Mesenchymal stem cell (in vitro differentiated cells and primary cell): Measurements from ENCODE around the gene ARHGAP15.

Source experiments
- DNase-seq: peaks from one replicate; pipeline ENCODE4 v3.0.0-alpha.2; 2013
- H2AFZ ChIP-seq: one replicate; pipeline ENCODE4 v1.6.1; 2013; ENCODE audit warnings: low read depth, mild to moderate bottlenecking, control low read depth, inconsistent platforms, low read length, moderate library complexity
- H2AK5ac ChIP-seq: 2 replicates; pipeline ENCODE4 v1.6.1; 2013; ENCODE audit warnings: low read length, moderate library complexity, mild to moderate bottlenecking, inconsistent platforms; ENCODE audit not compliant: severe bottlenecking
- H2BK120ac ChIP-seq: one replicate; pipeline ENCODE4 v1.6.1; 2013; ENCODE audit warnings: low read depth, mild to moderate bottlenecking, inconsistent platforms, low read length, moderate library complexity
- H2BK12ac ChIP-seq, 2 experiments: one replicate each; pipeline ENCODE4 v1.6.1; 2013; ENCODE audit warnings: inconsistent platforms in 2 of 2, low read length in 2 of 2, mild to moderate bottlenecking in 2 of 2, moderate library complexity in 2 of 2, control low read depth in 1 of 2
- H2BK15ac ChIP-seq: one replicate; pipeline ENCODE4 v1.6.1; 2013; ENCODE audit warnings: mild to moderate bottlenecking, low read depth, inconsistent platforms; ENCODE audit not compliant: poor library complexity, severe bottlenecking
- H2BK5ac ChIP-seq: 2 replicates; pipeline ENCODE4 v1.6.1; 2013; ENCODE audit warnings: low read depth, mild to moderate bottlenecking, low read length, control low read depth, inconsistent platforms; ENCODE audit not compliant: poor library complexity, severe bottlenecking
- H3K14ac ChIP-seq, 2 experiments: one replicate each; pipeline ENCODE4 v1.6.1; 2013; ENCODE audit warnings: inconsistent platforms in 2 of 2, low read length in 2 of 2, control low read depth in 1 of 2, mild to moderate bottlenecking in 1 of 2, moderate library complexity in 1 of 2
- H3K18ac ChIP-seq, 2 experiments: one replicate each; pipeline ENCODE4 v1.6.1; 2013; ENCODE audit warnings: inconsistent platforms in 2 of 2, low read length in 2 of 2, control low read depth in 1 of 2, low read depth in 1 of 2, mild to moderate bottlenecking in 1 of 2
- H3K23ac ChIP-seq, 2 experiments: one replicate each; pipeline ENCODE4 v1.6.1; 2013; ENCODE audit warnings: inconsistent platforms in 2 of 2, low read length in 2 of 2, mild to moderate bottlenecking in 2 of 2, moderate library complexity in 2 of 2, control low read depth in 1 of 2
- H3K27ac ChIP-seq: 2 replicates; pipeline ENCODE4 v1.5.1; 2013; ENCODE audit warnings: mild to moderate bottlenecking, moderate library complexity, low read length, control low read depth, inconsistent platforms; ENCODE audit not compliant: poor library complexity, severe bottlenecking
- H3K27me3 ChIP-seq, 2 experiments: 2 replicates each; pipeline versions ENCODE4 v1.6.1 to v1.7.0; 2013; ENCODE audit warnings: low read length in 2 of 2, mild to moderate bottlenecking in 2 of 2, moderate library complexity in 2 of 2, control low read depth in 1 of 2, inconsistent platforms in 1 of 2; ENCODE audit not compliant: control insufficient read depth in 1 of 2, insufficient read depth in 1 of 2
- H3K36me3 ChIP-seq, 2 experiments: 2 replicates each; pipeline versions ENCODE4 v1.6.1 to v1.7.0; 2013; ENCODE audit warnings: low read length in 2 of 2, control low read depth in 1 of 2, inconsistent platforms in 1 of 2, low read depth in 1 of 2, mild to moderate bottlenecking in 1 of 2; ENCODE audit not compliant: insufficient read depth in 2 of 2, control insufficient read depth in 1 of 2
- H3K4ac ChIP-seq, 2 experiments: one replicate each; pipeline ENCODE4 v1.6.1; 2013; ENCODE audit warnings: inconsistent platforms in 2 of 2, low read length in 2 of 2, mild to moderate bottlenecking in 2 of 2, moderate library complexity in 2 of 2, control low read depth in 1 of 2, low read depth in 1 of 2
- H3K4me1 ChIP-seq: 2 replicates; pipeline ENCODE4 v1.6.1; 2013; ENCODE audit warnings: low read depth, low read length, control low read depth; ENCODE audit not compliant: control insufficient read depth, insufficient read depth
- H3K4me2 ChIP-seq: 2 replicates; pipeline ENCODE4 v1.6.1; 2013; ENCODE audit warnings: low read length, mild to moderate bottlenecking, inconsistent platforms; ENCODE audit not compliant: poor library complexity, severe bottlenecking
- H3K4me3 ChIP-seq, 2 experiments: 2 replicates each; pipeline versions ENCODE4 v1.5.1 to v1.7.0; 2013; ENCODE audit warnings: low read length in 2 of 2, mild to moderate bottlenecking in 2 of 2, control low read depth in 1 of 2, low read depth in 1 of 2; ENCODE audit not compliant: insufficient read depth in 1 of 2
- H3K79me1 ChIP-seq: replicated peaks from 2 replicates; pipeline ENCODE4 v1.6.1; 2013; ENCODE audit warnings: mild to moderate bottlenecking, control low read depth, low read length, inconsistent platforms; ENCODE audit not compliant: poor library complexity, severe bottlenecking
- H3K9ac ChIP-seq: 2 replicates; pipeline ENCODE4 v1.7.0; 2013; ENCODE audit warnings: mild to moderate bottlenecking, low read length, moderate library complexity
- H3K9me3 ChIP-seq: 2 replicates; pipeline ENCODE4 v1.7.0; 2013; ENCODE audit warnings: mild to moderate bottlenecking, low read length; ENCODE audit not compliant: control insufficient read depth
- H4K8ac ChIP-seq: one replicate; pipeline ENCODE4 v1.6.1; 2013; ENCODE audit warnings: inconsistent platforms, mild to moderate bottlenecking, low read length, moderate library complexity
- H4K91ac ChIP-seq: one replicate; pipeline ENCODE4 v1.6.1; 2013; ENCODE audit warnings: mild to moderate bottlenecking, low read length, inconsistent platforms
- WGBS: methylation state at CpG from one replicate; pipeline ENCODE4 v1.1.7; 2013; ENCODE audit warnings: mixed read lengths; 5-methylcytosine and 5-hydroxymethylcytosine counted together

ARHGAP15 gene

GRCh38 chr2:143553261-143553660 is 424.0 kb downstream of the ARHGAP15 start:
- Histone ChIP-seq H2BK12ac (no peak overlapping the region), H3K18ac (no peak overlapping the region), H4K91ac (no peak overlapping the region), H3K4ac (no peak overlapping the region), H3K14ac (no peak overlapping the region), H2AK5ac (no peak overlapping the region), H4K8ac (no peak overlapping the region), H3K27ac (no peak overlapping the region), H2BK15ac (no peak overlapping the region), H2BK5ac (no peak overlapping the region), H3K9me3 (no peaks in the 10 kb centered on the region), H3K27me3 (no peaks in the 10 kb centered on the region), H2AFZ (no peak overlapping the region), H3K4me3 (no peak overlapping the region), H3K36me3 (no peaks in the 10 kb centered on the region), H3K23ac (peak overlapping the region in 1 of 2 experiments; percentile 56), H3K9ac (no peak overlapping the region), H2BK120ac (no peak overlapping the region), H3K4me2 (no peak overlapping the region), H3K79me1 (no peaks in the 10 kb centered on the region), H3K4me1 (no peaks in the 10 kb centered on the region)
- WGBS = no CpG with 5 or more reads among the region's 3 CpGs
- peak; percentile 34 for DNase-seq

GRCh38 chr2:143558665-143559064 is 429.4 kb downstream of the ARHGAP15 start:
- H3K4me1 ChIP-seq = no peaks in the 10 kb centered on the region
- no peak overlapping the region for H3K18ac ChIP-seq
- no peak overlapping the region for H3K23ac ChIP-seq
- H4K91ac ChIP-seq = no peak overlapping the region
- no peak overlapping the region for H2AK5ac ChIP-seq
- no peak overlapping the region for H3K4ac ChIP-seq
- H3K27me3 ChIP-seq = no peaks in the 10 kb centered on the region
- no peak overlapping the region for H2BK15ac ChIP-seq
- no peak overlapping the region for H3K14ac ChIP-seq
- H4K8ac ChIP-seq = no peak overlapping the region
- no peak overlapping the region for H2BK5ac ChIP-seq
- H3K4me2 ChIP-seq = no peak overlapping the region
- 100% methylated on average over 1 of the region's 1 CpG for WGBS
- H3K9me3 ChIP-seq = no peaks in the 10 kb centered on the region
- no peak overlapping the region for H2BK12ac ChIP-seq
- no peak overlapping the region for H2BK120ac ChIP-seq
- no peak overlapping the region for H3K27ac ChIP-seq
- no peak overlapping the region for H3K9ac ChIP-seq
- H3K36me3 ChIP-seq = no peaks in the 10 kb centered on the region
- DNase-seq = peak; percentile 61
- no peaks in the 10 kb centered on the region for H3K79me1 ChIP-seq
- H2AFZ ChIP-seq = no peak overlapping the region
- no peak overlapping the region for H3K4me3 ChIP-seq

- Histone ChIP-seq H4K8ac (no peak overlapping the region), H3K9me3 (no peaks in the 10 kb centered on the region), H3K4me2 (no peak overlapping the region), H3K27me3 (no peaks in the 10 kb centered on the region), H3K4me1 (no peaks in the 10 kb centered on the region), H2BK120ac (no peak overlapping the region), H3K4me3 (no peak overlapping the region), H2AK5ac (no peak overlapping the region), H3K4ac (no peak overlapping the region), H3K79me1 (no peaks in the 10 kb centered on the region), H3K36me3 (no peaks in the 10 kb centered on the region), H3K18ac (no peak overlapping the region), H3K14ac (no peak overlapping the region), H3K27ac (no peak overlapping the region), H4K91ac (no peak overlapping the region), H3K23ac (no peak overlapping the region), H2BK12ac (no peak overlapping the region), H2BK15ac (no peak overlapping the region), H2BK5ac (no peak overlapping the region), H2AFZ (no peak overlapping the region), H3K9ac (no peak overlapping the region)
- WGBS = 76% methylated on average over 2 of the region's 2 CpGs
- no peak for DNase-seq
Measured at GRCh38 chr2:143559147-143559546, 429.9 kb downstream of the ARHGAP15 start.

- H3K18ac ChIP-seq = no peak overlapping the region
- H3K14ac ChIP-seq = no peak overlapping the region
- no peak overlapping the region for H3K9ac ChIP-seq
- H2AK5ac ChIP-seq = no peak overlapping the region
- no peaks in the 10 kb centered on the region for H3K27me3 ChIP-seq
- WGBS = 96% methylated on average over 7 of the region's 7 CpGs
- H2BK120ac ChIP-seq = no peak overlapping the region
- no peak overlapping the region for H2BK5ac ChIP-seq
- no peak overlapping the region for H2AFZ ChIP-seq
- H3K4me3 ChIP-seq = no peak overlapping the region
- DNase-seq = no peak
- no peaks in the 10 kb centered on the region for H3K4me1 ChIP-seq
- H3K9me3 ChIP-seq = no peaks in the 10 kb centered on the region
- H3K4ac ChIP-seq = no peak overlapping the region
- H3K4me2 ChIP-seq = no peak overlapping the region
- H4K8ac ChIP-seq = no peak overlapping the region
- no peak overlapping the region for H2BK15ac ChIP-seq
- no peak overlapping the region for H2BK12ac ChIP-seq
- no peaks in the 10 kb centered on the region for H3K79me1 ChIP-seq
- no peaks in the 10 kb centered on the region for H3K36me3 ChIP-seq
- no peak overlapping the region for H3K27ac ChIP-seq
- no peak overlapping the region for H4K91ac ChIP-seq
- no peak overlapping the region for H3K23ac ChIP-seq
Measured at GRCh38 chr2:143560724-143561123, 431.5 kb downstream of the ARHGAP15 start.
